HepG2 (cell line): ENCODE data around the gene ZBTB46. TPM values are rescaled to one million over a fixed set of nuclear protein-coding genes. Genes with fewer than 3 reads are reported as not detected.

Source experiments
- CEBPB ChIP-seq: IDR thresholded peaks from 2 replicates; pipeline ENCODE4 v1.6.1; 2011; ENCODE audit warnings: low read depth, low read length, improper control_type of control experiment, borderline replicate concordance
- GABPB1 ChIP-seq: IDR thresholded peaks from 2 replicates; pipeline ENCODE4 v1.6.1; 2016; ENCODE audit warnings: mild to moderate bottlenecking, missing genetic modification reagents, moderate library complexity, missing compliant biosample characterization
- HIVEP1 ChIP-seq: sonication (generic); formaldehyde crosslinking; IDR thresholded peaks from 2 replicates; pipeline ENCODE4 v1.4.0; 2020; ENCODE audit warnings: mild to moderate bottlenecking, missing genetic modification reagents
- JUNB ChIP-seq: sonication (generic); formaldehyde crosslinking; IDR thresholded peaks from 2 replicates; pipeline ENCODE4 v1.8.0; 2022; ENCODE audit warnings: missing genetic modification reagents, mild to moderate bottlenecking, borderline replicate concordance
- MATR3 ChIP-seq: sonication (generic); formaldehyde crosslinking; IDR thresholded peaks from 2 replicates; pipeline ENCODE4 v1.4.0; 2020; ENCODE audit warnings: missing genetic modification reagents
- MYC ChIP-seq: sonication (generic); formaldehyde crosslinking; IDR thresholded peaks from 2 replicates; pipeline ENCODE4 v1.9.0; 2021; ENCODE audit warnings: missing genetic modification reagents, borderline replicate concordance
- NFKB2 ChIP-seq: sonication (generic); formaldehyde crosslinking; IDR thresholded peaks from 2 replicates; pipeline ENCODE4 v1.4.0; 2020; ENCODE audit warnings: missing genetic modification reagents, borderline replicate concordance
- SALL1 ChIP-seq: sonication (generic); formaldehyde crosslinking; IDR thresholded peaks from 2 replicates; pipeline ENCODE4 v1.8.0; 2022; ENCODE audit warnings: mild to moderate bottlenecking, missing genetic modification reagents
- ZNF616 ChIP-seq: sonication (generic); formaldehyde crosslinking; IDR thresholded peaks from 2 replicates; pipeline ENCODE4 v1.5.0; 2020; ENCODE audit warnings: low read depth, mild to moderate bottlenecking, missing genetic modification reagents
- ZNF891 ChIP-seq: sonication (generic); formaldehyde crosslinking; IDR thresholded peaks from 2 replicates; pipeline ENCODE4 v1.5.0; 2020; ENCODE audit warnings: mild to moderate bottlenecking, missing genetic modification reagents
- polyA plus RNA-seq, 8 experiments: library from polyadenylated mRNA; depleted of rRNA in 3 of 8; stranded (reverse) in 7 of 8; unstranded in 1 of 8; fragments of >200 nt; fragmentation: Illumina TruSeq in 4 of 8; extraction: Trizol in 4 of 8; gene quantifications; 2 replicates each; pipeline versions ENCODE4 v1.2.1 to v1.2.3, GENCODE V29; 2011 to 2016; ENCODE audit warnings: low read depth in 4 of 8, missing spikeins in 1 of 8, mixed read lengths in 1 of 8; ENCODE audit not compliant: insufficient read depth in 1 of 8
- total RNA-seq, 5 experiments: library from RNA; depleted of rRNA; stranded (reverse); fragments of >200 nt; fragmentation: Illumina TruSeq; extraction: Trizol; gene quantifications; 2 replicates each; pipeline ENCODE4 v1.2.3, GENCODE V29; 2016; ENCODE audit warnings: low read depth in 1 of 5
- TF ChIP-seq, protein P1 (sequence below), 2 experiments: fragments of 450-650 bp in 1 of 2; sonication (generic) in 1 of 2; formaldehyde crosslinking; IDR thresholded peaks; 2 replicates each; pipeline versions ENCODE4 v1.5.0 to v1.8.0; 2020 to 2022; ENCODE audit warnings: mild to moderate bottlenecking in 1 of 2, missing genetic modification reagents in 1 of 2
- TF ChIP-seq, protein P2 (sequence below): sonication (generic); formaldehyde crosslinking; conservative IDR thresholded peaks from 2 replicates; pipeline ENCODE4 v1.8.1; 2023; ENCODE audit warnings: missing genetic modification reagents
- TF ChIP-seq, protein P3 (sequence below): sonication (generic); formaldehyde crosslinking; IDR thresholded peaks from 2 replicates; pipeline ENCODE4 v1.4.0; 2020; ENCODE audit warnings: missing genetic modification reagents, mild to moderate bottlenecking, borderline replicate concordance
- TF ChIP-seq, protein P4 (sequence below): sonication (generic); formaldehyde crosslinking; IDR thresholded peaks from 2 replicates; pipeline ENCODE4 v1.4.0; 2020; ENCODE audit warnings: missing genetic modification reagents
- TF ChIP-seq, protein P5 (sequence below): sonication (generic); formaldehyde crosslinking; IDR thresholded peaks from 2 replicates; pipeline ENCODE4 v1.9.0; 2021; ENCODE audit warnings: missing genetic modification reagents, borderline replicate concordance

Gene ZBTB46
- total and polyA plus RNA-seq, 2 of the 13 experiments (the other 11 are each of a cell fraction or from before 2014, with no cell fraction given): 1.6 to 13.5 TPM

DNA sequence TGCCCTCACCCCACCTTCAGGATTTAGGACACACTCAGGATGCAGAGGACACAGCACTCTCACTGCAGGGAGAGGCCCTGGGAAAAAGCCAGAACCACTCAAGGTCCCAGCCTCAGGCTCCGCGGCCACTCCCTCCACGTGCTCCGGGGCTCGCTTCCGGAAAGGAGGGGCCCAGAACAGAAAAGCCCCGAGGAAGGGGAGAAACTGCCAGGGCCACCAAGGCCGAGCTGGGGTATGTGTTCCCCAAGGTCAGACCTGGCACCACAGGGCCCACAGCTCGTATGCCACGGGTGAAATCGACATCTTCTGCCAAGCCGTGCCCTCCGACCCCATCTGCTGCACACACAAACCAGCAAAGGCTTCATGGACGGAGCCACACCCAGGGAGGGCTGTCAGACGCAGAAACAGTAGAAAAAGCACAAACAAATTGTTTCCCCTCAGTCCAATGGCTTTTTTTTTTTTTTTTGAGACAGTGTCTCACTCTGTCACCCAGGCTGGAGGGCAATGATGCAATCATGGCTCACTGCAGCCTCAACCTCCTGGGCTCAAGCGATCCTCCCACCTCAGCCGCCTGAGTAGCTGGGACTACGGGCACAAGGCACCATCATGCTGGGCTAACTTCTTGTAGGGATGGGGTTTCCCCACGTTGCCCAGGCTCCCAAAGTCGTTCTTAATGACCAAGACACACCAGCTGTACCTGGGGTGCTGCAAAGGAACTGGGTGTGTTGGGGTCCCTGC is 58.1 kb downstream of the ZBTB46 start (continued):
- TF ChIP-seq NFKB2 (CRISPR knock-in tag): 0 out of 2 replicates have a peak, but pooled peaks have one; percentile 36
- peak; percentile 61; the same call in 1 of the 2 replicates for TF ChIP-seq GABPB1 (CRISPR knock-in tag)
- peak; percentile 30; the same call in 1 of the 2 replicates for TF ChIP-seq SALL1
- TF ChIP-seq ZNF616 (CRISPR knock-in tag): no peak
- TF ChIP-seq MATR3 (CRISPR knock-in tag): no peak
- TF ChIP-seq, protein P1, sequence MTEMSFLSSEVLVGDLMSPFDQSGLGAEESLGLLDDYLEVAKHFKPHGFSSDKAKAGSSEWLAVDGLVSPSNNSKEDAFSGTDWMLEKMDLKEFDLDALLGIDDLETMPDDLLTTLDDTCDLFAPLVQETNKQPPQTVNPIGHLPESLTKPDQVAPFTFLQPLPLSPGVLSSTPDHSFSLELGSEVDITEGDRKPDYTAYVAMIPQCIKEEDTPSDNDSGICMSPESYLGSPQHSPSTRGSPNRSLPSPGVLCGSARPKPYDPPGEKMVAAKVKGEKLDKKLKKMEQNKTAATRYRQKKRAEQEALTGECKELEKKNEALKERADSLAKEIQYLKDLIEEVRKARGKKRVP (CRISPR knock-in tag; IDR thresholded peaks at IDR 0.05): peak in 1 of 2 experiments; percentile 66; a peak in 1 of 4 replicates
- TF ChIP-seq HIVEP1 (CRISPR knock-in tag): no peak; the same call in 1 of the 2 replicates
- TF ChIP-seq, protein P2, sequence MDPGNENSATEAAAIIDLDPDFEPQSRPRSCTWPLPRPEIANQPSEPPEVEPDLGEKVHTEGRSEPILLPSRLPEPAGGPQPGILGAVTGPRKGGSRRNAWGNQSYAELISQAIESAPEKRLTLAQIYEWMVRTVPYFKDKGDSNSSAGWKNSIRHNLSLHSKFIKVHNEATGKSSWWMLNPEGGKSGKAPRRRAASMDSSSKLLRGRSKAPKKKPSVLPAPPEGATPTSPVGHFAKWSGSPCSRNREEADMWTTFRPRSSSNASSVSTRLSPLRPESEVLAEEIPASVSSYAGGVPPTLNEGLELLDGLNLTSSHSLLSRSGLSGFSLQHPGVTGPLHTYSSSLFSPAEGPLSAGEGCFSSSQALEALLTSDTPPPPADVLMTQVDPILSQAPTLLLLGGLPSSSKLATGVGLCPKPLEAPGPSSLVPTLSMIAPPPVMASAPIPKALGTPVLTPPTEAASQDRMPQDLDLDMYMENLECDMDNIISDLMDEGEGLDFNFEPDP (CRISPR knock-in tag): no peak
- TF ChIP-seq CEBPB: peak; percentile 66
- TF ChIP-seq ZNF891 (CRISPR knock-in tag): 0 out of 2 replicates have a peak, but pooled peaks have one; percentile 28
- no peak for TF ChIP-seq JUNB (CRISPR knock-in tag)
- peak; percentile 48; the same call in 1 of the 2 replicates for TF ChIP-seq MYC (CRISPR knock-in tag)
- TF ChIP-seq, protein P3, sequence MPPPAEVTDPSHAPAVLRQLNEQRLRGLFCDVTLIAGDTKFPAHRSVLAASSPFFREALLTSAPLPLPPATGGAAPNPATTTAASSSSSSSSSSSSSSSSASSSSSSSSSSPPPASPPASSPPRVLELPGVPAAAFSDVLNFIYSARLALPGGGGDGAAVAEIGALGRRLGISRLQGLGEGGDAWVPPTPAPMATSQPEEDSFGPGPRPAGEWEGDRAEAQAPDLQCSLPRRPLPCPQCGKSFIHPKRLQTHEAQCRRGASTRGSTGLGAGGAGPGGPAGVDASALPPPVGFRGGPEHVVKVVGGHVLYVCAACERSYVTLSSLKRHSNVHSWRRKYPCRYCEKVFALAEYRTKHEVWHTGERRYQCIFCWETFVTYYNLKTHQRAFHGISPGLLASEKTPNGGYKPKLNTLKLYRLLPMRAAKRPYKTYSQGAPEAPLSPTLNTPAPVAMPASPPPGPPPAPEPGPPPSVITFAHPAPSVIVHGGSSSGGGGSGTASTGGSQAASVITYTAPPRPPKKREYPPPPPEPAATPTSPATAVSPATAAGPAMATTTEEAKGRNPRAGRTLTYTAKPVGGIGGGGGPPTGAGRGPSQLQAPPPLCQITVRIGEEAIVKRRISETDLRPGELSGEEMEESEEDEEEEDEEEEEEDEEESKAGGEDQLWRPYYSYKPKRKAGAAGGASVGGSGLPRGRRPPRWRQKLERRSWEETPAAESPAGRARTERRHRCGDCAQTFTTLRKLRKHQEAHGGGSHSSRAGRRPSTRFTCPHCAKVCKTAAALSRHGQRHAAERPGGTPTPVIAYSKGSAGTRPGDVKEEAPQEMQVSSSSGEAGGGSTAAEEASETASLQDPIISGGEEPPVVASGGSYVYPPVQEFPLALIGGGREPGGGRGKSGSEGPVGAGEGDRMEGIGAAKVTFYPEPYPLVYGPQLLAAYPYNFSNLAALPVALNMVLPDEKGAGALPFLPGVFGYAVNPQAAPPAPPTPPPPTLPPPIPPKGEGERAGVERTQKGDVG (CRISPR knock-in tag): peak; percentile 35; the same call in 1 of the 2 replicates
- TF ChIP-seq, protein P4, sequence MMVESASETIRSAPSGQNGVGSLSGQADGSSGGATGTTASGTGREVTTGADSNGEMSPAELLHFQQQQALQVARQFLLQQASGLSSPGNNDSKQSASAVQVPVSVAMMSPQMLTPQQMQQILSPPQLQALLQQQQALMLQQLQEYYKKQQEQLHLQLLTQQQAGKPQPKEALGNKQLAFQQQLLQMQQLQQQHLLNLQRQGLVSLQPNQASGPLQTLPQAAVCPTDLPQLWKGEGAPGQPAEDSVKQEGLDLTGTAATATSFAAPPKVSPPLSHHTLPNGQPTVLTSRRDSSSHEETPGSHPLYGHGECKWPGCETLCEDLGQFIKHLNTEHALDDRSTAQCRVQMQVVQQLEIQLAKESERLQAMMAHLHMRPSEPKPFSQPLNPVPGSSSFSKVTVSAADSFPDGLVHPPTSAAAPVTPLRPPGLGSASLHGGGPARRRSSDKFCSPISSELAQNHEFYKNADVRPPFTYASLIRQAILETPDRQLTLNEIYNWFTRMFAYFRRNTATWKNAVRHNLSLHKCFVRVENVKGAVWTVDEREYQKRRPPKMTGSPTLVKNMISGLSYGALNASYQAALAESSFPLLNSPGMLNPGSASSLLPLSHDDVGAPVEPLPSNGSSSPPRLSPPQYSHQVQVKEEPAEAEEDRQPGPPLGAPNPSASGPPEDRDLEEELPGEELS (CRISPR knock-in tag): 0 out of 2 replicates have a peak, but pooled peaks have one; percentile 16
- TF ChIP-seq, protein P5, sequence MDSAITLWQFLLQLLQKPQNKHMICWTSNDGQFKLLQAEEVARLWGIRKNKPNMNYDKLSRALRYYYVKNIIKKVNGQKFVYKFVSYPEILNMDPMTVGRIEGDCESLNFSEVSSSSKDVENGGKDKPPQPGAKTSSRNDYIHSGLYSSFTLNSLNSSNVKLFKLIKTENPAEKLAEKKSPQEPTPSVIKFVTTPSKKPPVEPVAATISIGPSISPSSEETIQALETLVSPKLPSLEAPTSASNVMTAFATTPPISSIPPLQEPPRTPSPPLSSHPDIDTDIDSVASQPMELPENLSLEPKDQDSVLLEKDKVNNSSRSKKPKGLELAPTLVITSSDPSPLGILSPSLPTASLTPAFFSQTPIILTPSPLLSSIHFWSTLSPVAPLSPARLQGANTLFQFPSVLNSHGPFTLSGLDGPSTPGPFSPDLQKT (CRISPR knock-in tag): peak; percentile 14; the same call in 1 of the 2 replicates
